ENCODE measurements around the gene ABCC3. TPM values are rescaled to one million over a fixed set of nuclear protein-coding genes. Genes with fewer than 3 reads are reported as not detected.

The ABCC3 gene
- total RNA-seq, 1 donor from 2014 or later = 367 TPM

DNA sequence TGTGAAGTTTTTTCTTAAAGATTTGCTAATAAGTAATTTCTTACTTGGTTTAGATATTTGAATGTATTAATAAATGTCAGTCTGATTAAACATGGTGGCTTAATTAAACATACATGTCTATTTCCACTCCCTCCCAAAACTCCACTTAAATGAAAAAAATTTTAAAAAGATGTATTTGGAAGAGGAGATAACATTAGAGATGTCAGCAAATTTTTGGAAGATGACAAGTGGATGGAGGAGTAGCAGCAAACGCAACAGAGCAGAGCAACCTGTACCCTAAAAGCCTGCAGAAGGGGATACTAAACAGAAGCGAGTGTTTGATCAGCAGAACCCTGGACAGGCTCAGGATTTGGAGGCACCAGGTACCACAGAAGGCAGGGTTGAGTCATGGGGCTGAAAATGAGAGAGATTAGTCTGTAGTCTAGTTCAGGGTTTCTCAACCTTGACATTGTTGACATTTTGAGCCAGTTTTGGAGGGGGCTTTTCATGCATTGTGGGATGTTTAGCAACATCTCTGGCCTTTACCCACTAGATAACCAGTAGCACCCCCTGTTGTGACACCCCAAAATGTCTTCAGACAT lies 102.5 kb downstream of the ABCC3 start:
- DNase-seq (ENCODE audit: low spot score) = no peak

DNA sequence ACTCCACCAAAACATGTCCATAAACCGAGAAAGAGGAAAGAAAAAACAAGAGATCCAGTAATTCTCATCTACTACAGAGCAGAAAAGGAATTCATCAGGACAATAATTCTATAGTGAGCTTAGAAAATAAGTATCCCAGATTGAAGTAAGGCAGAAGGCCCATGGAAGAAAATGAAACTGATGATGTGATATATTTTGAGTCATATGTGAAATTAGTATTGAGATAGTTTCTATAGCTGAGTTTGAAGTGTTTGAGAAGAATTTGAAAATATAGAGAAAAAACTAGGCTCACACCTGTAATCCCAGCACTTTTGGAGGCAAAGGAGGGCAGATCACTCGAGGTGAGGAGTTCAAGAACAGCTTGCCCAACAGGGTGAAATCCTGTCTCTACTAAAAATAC lies 104.4 kb downstream of the ABCC3 start:
- DNase-seq (ENCODE audit: low spot score) = no peak

Other genes starting within 250 kb of the ABCC3 start
- gene LRRC59, start 237.4 kb upstream of the ABCC3 start, total RNA-seq = 71.2 TPM
- gene ACSF2, start 208.7 kb upstream of the ABCC3 start, total RNA-seq = 67.5 TPM
- gene CHAD, start 166.0 kb upstream of the ABCC3 start, total RNA-seq = 2.1 TPM
- 35.4 TPM for gene RSAD1, start 156.0 kb upstream of the ABCC3 start, total RNA-seq
- 4.6 TPM for gene MYCBPAP, start 126.4 kb upstream of the ABCC3 start, total RNA-seq
- gene EPN3, start 102.1 kb upstream of the ABCC3 start, total RNA-seq = 92.7 TPM
- 70.0 TPM for gene SPATA20, start 87.7 kb upstream of the ABCC3 start, total RNA-seq
- 0.26 TPM for gene CACNA1G, start 74.2 kb upstream of the ABCC3 start, total RNA-seq
- gene ANKRD40, start 73.0 kb downstream of the ABCC3 start, total RNA-seq = 40.6 TPM
- 117 TPM for gene LUC7L3, start 84.7 kb downstream of the ABCC3 start, total RNA-seq
- gene ANKRD40CL, start 132.6 kb downstream of the ABCC3 start, total RNA-seq = 10.9 TPM
- 0.63 TPM for gene WFIKKN2, start 200.7 kb downstream of the ABCC3 start, total RNA-seq
- gene TOB1, start 231.5 kb downstream of the ABCC3 start, total RNA-seq = 134 TPM